Activated gamma-delta T cell (primary cell): ENCODE results near the gene CELF4.

Source experiments
- DNase-seq: peaks from one replicate; lab custom pipeline; 2025; lab: John Stamatoyannopoulos, UW
- total RNA-seq, 2 donors: gene quantifications; one replicate each; lab custom pipeline; 2026; lab: John Stamatoyannopoulos, UW

The CELF4 gene
- 0 to 0.04 reads per million in 2 donors for total RNA-seq

DNA sequence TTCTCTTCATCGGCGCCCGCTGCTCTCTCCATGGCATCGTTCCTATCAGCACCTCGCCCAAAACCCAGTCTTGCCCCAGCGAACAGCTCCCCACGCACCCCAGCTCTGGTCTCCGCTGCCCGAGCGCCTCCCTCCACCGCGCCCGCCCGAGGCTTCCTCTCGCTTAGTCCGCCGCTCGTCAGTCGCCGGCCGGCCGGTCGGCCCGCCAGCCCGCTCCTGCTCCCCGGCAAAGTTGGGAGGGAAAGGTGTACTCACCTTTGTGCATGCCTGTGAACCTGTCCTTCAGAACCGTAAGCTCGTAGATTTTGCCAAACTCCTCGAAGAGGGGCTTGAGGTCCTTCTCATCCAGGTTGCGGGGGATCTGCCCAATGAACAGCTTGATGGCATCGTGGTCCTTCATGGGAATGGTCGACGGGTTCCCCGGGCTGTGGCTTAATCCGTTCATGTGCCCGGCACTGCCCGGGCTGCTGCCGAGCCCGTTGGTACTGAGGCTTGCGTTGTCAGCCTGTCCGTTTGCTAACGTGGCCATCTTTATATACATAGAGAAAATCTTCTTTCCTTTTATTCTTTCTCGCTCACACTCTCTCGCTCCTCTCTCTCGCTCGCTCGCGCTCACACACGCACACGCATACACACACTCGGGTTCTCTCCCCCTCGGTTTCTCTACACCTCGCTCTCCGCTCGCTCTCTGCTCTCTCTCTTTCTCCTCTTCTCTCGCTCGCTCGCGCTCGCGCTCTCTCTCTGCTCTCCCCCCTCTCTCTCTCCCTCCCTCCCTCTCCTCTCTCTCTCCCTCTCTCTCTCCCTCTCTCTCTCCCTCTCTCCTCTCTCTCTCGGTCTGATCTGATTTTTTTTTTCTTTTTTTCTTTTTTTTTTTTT lies at the start of gene CELF4:
TSS of gene CELF4 (minus strand) at position 698 of the 876 bp plus-strand sequence.
- no peak for DNase-seq

DNA sequence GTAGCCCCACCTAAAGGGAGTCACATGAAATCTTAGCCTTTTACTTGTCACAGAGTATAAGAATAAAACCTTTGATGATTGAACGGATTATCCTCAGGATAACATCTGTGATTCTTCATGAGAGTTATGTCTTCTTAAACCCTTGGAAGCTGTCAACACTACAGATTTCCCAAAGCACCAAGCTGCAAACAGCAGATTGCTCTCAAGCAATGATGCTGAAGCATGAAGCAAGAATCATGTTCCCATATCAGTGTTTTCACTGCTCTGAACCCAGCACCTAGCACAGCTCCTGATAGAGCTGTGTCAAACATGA lies 47.6 kb upstream of the CELF4 start:
- DNase-seq: no peak

- no peak for DNase-seq
Measured at GRCh38 chr18:37612524-37613252, 47.1 kb upstream of the CELF4 start.

GRCh38 chr18:37611614-37612279 lies 46.1 kb upstream of the CELF4 start:
- DNase-seq: no peak

DNA sequence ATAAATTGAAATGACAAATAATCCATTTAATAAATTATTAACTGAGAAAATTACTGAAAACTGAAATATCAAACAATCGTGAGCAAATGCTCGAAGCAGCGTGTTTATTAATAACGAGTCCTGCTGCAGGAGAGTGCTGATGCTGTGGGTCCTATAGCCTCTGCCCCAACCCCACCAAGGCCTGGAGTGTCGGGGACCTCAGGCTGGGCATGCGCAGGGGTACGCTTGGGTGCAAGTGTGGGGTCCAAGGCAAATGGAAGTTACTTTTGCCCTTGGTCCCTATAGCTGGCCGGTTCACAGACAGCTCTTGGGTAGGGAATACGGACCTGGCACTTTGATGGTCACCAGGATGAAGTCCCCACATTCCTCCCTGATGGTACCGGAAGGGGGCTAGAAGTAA lies 43.3 kb upstream of the CELF4 start:
- DNase-seq: no peak

- DNase-seq: no peak
Measured at GRCh38 chr18:37607281-37607680, 41.7 kb upstream of the CELF4 start.

- DNase-seq: no peak
Measured at GRCh38 chr18:37604032-37604431, 38.4 kb upstream of the CELF4 start.

DNA sequence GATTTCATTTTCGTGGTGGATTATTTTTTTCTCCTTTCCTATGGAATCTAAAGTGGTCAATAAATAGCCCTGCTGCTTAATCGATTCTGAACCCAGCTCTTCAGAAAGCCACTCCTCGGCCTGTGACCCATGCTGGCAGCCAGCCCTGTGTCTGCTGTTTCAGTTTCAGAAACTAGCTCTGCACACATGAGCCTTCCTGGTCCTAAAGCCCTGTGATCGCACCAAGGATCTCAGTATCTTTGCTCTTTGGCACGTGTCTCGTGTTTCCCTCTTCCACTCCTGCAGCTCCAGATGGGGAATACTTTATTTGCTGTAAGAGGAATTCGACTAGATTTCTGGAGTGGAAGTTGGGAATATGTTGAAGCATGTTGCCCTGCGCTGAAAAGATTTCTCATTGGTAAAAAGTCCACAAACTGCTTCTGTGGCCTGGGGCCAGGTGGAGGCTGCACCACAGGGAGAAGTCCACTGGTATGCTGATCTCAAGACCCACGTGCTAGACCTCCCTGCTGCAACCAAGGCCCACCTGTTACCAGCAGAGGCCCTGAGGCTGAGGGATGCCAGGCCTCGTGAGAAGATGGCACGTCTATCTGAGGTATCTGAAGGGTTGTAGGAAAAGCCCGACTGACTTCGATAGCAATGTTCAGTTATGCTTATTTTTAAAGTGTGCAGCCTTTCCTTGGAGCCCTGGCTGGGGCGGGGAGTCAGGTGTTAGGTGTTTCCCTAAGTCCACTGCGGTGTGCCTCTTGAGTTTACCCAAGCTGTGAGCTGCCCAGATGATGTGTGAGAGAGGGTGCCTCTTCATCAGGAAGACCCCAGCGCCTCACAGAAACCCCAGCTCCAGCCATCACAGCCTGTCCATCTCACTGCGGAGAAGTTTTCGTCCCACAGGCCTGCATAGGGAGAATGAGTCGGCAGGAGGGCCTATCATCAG lies 33.6 kb upstream of the CELF4 start:
- no peak for DNase-seq

DNA sequence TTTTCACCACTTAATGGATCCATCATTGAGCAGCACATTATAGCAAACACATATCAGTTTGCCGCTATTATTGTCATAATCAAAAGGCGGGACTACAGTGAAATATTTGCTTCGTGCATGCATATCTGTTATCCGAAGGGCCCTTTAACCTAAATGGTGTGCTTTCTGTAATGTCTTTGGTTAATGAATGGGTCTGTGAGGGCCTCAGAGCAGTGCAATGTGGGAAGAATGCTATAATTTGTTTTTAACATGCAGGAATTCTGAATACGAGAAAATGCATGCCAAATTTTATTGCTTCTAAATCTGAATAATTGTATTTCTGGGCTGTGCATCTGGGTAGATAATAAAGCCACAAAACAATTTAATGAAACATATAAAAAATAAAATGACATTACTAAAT lies 32.8 kb upstream of the CELF4 start:
- DNase-seq: no peak

- DNase-seq: no peak
Measured at GRCh38 chr18:37590346-37590745, 24.7 kb upstream of the CELF4 start.

DNA sequence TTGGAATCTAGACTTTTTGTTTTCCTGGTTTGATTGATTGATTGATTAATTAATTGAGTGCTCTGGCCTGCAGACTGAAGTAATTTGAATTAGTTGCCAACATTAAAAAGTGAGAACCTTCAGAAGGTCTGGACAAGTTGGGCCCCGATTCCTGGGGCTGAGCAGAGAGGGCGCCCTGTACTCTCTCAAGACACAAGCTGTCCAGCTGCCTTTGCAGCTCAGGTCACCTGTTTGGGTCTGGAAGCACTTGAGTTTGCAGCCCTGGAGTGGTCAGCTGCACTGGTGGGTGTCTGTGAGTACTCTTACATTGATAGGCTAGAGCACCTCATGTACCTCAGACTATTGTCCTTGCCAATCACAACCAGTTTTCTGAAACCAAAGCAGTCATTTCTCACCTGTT lies 22.7 kb upstream of the CELF4 start:
- DNase-seq: no peak

DNA sequence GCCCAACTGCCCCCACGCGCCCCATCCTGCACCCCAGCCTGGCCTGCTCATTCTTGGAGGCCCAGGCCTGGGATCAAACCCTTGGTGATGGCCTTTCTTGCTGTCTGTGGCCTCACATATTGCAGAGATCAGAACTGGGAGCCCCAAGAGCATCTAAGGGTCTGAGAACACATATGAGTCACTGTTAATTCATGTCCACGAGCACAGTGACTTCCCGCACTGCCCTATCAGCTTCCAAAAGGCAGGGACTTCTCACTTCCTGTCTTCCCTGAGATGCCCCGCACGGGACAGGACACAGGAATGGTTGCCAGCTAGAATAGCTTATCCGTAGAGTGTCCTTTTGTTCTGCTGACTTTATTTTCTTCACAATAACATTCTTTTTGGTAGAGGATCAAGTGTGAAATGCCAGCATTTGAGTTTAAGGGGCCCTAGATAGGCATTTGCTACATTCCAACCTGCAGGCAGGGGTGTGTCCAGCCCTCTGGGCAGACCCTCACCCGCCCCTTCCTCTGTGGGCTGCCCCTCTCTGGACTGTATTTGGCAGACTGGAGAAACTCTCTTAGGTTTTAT lies 21.1 kb upstream of the CELF4 start:
- no peak for DNase-seq

- DNase-seq: no peak
Measured at GRCh38 chr18:37584952-37585695, 19.5 kb upstream of the CELF4 start.

- no peak for DNase-seq
Measured at GRCh38 chr18:37584217-37584616, 18.6 kb upstream of the CELF4 start.

GRCh38 chr18:37582261-37582660 lies 16.7 kb upstream of the CELF4 start:
- no peak for DNase-seq

GRCh38 chr18:37578886-37579513 lies 13.4 kb upstream of the CELF4 start:
- DNase-seq: no peak

DNA sequence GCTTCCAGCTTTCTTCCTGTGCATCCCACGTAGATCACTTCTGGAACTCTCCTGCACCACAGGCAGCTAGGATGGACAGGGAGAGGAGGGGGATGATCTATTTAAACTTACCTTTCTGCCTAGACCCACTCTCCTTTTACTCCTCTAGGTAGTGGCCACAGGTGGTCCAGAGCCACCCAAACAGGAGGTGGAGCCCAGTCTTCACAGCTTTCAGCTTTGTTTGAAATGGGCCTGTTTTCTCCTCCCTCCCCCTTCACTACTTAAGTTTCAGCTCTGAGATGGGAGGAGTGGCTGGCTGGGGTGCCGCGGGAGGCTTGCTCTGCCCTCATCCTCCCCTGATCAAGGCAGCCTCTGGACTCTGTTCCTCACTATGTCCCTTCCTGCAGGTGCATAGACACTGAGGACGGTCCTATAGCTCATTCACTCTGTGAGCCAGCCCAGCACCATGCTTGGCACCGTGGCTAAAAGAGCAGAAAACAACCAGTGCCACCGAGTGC lies 12.6 kb upstream of the CELF4 start:
- no peak for DNase-seq

- no peak for DNase-seq
Measured at GRCh38 chr18:37577051-37577611, 11.5 kb upstream of the CELF4 start.

GRCh38 chr18:37575646-37576045 lies 10.0 kb upstream of the CELF4 start:
- DNase-seq: no peak

GRCh38 chr18:37574113-37574512 lies 8.5 kb upstream of the CELF4 start:
- no peak for DNase-seq
